COR-L47 (cell line): ENCODE measurements around the gene MEX3A.
"Not testable (repeated sequence)": the region's sequence is repeated elsewhere in the genome, so short reads cannot be mapped to it uniquely, and the experiment has no call there.

Experiments
- DNase-seq: peaks from one replicate; lab custom pipeline; 2025; lab: John Stamatoyannopoulos, UW

MEX3A gene

DNA sequence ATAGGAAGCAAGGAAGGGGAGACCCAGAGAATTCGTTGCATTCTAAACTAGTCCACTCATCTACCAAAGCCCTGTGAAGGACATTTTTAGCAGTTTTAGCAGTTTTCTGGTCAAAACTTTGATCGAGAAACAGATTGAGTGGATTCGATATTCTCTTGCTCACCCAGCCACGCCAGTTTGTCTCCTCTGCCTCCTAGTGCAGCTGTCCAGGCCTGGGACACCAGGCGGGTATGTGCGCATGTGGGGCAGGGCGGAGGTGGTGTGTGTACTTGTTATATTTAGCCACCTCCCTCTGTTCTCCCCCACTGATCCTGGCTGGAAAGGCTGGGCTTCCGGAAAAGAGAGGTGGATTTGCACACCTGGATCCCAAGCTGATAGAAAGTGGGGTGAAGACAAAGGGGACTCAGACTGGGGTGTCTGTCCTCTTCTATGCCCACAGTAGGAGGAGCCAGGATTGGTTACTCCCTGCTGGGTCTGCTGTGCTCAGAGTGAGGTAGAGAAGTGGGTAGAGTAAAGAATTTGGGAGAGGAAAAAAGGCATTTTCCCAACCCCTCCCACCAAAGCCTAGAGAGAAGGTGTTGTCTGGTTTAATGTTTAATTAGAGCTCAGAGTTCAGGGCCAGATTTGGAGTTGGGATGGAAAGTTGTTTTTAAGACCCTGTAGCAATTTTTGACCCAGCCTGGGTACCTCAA, 36.1 kb upstream of the MEX3A start:
- DNase-seq = no peak

- no peak for DNase-seq
Measured at GRCh38 chr1:156117414-156118176, 35.3 kb upstream of the MEX3A start.

GRCh38 chr1:156116731-156117130, 34.5 kb upstream of the MEX3A start:
- DNase-seq = not testable (repeated sequence)

DNA sequence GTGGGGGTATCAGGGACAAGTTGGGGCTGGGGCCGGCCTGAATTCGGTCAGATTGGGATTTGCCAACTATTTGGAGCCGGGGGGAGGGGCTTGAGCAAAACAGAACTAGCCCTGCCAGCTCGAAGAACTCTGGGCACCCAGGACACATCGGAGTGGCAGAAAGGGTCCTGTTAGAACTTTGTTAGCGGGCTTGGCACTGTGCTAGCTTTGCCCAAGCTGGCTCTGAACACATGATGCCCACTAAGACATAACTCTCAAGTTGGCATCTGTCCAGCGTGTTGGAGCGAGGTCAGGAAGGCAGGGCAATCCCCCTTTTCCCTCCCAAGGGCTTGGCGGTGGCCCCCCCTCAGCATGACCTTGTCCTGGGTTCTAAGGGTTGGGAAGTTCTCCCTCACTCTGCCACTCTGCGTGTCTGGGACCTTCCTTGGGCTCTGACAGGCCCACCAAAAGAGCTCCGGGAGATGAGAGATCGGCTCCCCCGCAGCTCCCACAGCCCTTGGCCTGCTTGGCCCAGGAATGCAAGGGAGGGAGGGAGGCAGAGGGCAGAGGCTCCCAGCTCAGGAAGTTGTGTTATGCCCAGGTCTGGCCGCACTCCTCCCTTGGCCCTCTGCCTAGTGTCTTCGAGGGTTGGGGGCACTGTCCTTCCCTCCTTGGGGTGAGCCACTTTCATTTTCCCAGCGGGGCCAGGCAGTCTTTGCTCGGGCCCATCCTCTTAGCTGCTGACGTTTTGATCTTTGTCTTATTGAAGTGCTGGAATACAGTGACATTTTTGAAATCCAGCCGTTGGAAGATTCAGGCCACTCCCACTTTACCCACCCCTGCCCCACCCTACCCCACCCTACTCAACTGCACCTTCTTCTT, 33.5 kb upstream of the MEX3A start:
- DNase-seq = no peak

GRCh38 chr1:156114919-156115513, 32.8 kb upstream of the MEX3A start:
- no peak for DNase-seq

DNA sequence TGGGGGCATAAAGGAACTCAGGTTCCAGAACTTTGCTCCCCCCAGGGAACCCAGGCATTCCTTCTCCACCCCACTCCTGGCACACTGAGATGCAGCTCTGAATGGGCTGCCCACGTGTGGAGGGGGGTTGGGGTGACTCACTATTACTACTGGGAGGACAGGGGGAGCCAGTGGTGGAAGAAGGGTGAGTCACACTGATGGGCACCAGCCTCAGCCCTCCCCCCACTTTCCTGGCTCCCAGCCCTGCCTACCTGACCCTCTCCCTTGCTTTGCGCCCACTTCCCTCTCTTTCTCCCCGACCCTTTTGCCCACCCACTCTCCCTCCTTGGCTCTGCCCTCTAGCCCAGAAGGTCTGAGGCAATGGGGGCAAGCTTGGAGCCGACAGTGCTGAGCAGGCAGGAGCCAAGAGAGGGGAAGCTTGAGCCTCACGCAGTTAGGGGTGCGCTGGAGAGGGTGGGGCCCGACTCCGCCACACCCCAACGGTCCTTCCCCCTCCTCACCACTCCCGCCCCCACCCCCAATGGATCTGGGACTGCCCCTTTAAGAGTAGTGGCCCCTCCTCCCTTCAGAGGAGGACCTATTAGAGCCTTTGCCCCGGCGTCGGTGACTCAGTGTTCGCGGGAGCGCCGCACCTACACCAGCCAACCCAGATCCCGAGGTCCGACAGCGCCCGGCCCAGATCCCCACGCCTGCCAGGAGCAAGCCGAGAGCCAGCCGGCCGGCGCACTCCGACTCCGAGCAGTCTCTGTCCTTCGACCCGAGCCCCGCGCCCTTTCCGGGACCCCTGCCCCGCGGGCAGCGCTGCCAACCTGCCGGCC, 32.0 kb upstream of the MEX3A start, which contains the start of gene LMNA:
Gene LMNA, plus strand, starts transcription at position 611 of the 818 bp plus-strand sequence. CDS start 208 bp downstream, outside the sequence.
- DNase-seq = peak; percentile 55

GRCh38 chr1:156113282-156113950, 31.2 kb upstream of the MEX3A start:
- no peak for DNase-seq

- no peak for DNase-seq
Measured at GRCh38 chr1:156112276-156113137, 30.2 kb upstream of the MEX3A start.

- DNase-seq = no peak
Measured at GRCh38 chr1:156111355-156111962, 29.2 kb upstream of the MEX3A start.

- no peak for DNase-seq
Measured at GRCh38 chr1:156110252-156110651, 28.0 kb upstream of the MEX3A start.

DNA sequence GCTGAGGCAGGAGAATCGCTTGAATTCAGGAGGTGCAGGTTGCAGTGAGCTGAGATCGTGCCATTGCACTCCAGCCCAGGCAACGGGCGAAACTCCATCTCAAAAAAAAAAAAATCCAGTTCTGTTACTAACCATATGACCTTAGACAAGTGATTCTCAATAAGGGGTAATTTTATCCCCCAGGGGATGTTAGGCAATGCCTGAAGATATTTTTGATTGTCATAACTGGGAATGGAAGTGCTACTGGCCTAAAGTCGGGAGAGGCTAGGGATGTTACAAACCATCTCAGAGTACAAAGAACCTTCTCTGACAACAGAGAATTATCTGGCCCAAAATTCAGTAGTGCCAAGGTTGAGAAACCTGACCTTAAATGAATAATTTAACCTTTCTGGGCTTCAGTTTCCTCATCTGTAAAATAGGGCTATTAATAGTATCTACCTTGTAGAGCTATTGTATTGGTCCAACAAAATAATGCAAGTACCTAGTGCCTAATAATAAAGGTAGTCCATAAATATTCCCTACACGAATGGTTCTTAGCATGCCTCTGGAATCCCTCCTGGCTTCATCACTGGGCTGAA, 26.5 kb upstream of the MEX3A start:
- no peak for DNase-seq

- DNase-seq = no peak
Measured at GRCh38 chr1:156108057-156108456, 25.8 kb upstream of the MEX3A start.

DNA sequence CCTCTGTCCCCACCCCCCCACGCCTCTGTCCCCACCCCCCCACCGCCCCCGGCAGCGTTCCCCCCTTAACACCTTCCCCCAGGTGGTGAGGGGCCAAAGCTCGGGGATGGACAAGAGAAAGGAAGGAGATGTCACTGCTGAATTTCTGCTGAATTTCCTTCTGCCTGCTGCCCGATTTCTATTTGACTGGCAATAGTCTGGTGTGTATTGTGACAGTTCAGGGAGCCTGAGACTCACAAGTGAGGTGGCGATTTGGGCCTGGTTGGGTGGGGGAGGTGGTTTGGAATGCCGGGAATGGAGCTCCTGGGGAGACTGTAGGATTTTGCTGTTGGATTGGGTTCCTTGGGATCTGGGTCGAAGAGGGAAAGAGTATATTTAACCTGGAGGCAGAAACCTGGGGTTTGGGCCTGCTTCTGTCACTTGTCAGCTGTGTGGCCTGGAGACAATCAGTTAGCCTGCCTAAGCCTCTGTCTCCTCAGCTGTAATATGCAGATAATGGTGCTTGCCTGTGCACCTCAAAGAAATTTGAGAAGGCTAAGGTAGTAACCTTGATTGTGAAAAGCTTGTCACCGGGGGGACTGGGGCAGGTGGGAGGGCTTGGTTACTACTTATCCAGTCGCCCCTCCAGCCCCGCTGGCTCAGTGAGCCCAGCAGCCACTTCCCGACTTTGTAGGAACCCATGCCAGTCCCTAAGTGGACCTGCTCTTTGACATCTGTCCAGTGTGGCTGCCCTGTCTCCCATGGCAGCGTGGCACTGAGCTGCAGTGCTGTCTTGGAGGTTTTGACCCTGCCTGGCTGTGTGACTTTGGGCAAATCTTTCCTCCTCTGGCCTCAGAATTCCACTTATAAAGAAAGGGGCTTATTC, 24.6 kb upstream of the MEX3A start:
- no peak for DNase-seq

DNA sequence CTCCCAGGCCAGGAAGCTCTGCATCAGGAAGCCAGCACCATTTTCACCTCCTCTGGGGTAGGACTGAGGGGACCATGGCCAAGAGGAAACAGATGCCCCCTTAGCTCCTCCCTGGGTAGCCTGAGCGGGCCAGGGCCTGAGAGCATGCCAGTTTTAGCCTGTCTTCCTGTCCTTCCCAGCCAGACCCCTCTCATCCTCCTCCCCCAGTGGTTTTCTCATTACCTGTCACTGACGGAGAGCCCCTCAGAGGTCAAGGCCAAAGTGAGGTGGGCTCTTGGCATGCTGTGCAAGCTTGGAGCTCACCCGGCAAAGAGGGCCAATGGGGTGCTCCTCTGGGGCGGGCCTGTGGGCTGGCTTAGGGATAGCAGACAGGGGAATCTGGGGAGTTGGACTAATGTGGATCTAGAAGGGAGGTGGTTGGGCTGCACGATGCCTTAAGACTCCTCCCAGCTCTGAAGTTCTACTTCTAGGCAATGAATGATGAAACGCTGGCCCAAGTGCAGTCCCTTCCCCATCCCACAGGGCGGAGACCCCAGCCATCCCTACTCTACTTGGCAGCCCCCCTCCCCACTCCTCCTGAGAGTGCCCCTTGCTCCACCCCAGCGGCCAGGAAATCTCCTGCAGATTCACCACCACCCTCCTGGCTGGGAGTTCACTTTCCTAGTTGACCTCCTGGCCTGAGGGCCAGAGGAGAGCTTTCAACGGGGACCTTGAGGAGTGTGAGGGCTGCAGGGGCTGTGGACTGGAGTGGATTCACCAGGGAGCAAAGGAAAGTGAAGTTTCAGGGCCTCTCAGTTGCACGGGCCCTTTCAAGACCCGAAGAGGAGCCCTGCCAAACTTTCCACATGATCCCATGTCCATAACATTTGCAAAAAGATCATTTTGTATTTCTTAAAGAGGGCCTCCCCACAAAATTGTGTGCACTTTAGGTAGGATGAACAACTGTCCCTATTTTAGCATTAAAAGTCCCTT, 22.9 kb upstream of the MEX3A start:
- no peak for DNase-seq

GRCh38 chr1:156104065-156104810, 22.0 kb upstream of the MEX3A start:
- peak; percentile 77 for DNase-seq

GRCh38 chr1:156103521-156103947, 21.3 kb upstream of the MEX3A start:
- DNase-seq = no peak
